GM12865 (cell line): ENCODE results near the gene LDLRAD1.
"Not testable (repeated sequence)": the region's sequence is repeated elsewhere in the genome, so short reads cannot be mapped to it uniquely, and the experiment has no call there.

Source experiments
- DNase-seq: peaks from one replicate; pipeline ENCODE4 v3.0.0; 2010; ENCODE audit warnings: low read depth
- H3K4me3 ChIP-seq: 2 replicates; pipeline ENCODE4 v1.5.1; 2011; ENCODE audit warnings: mild to moderate bottlenecking, low read depth, low read length, control low read depth
- TF ChIP-seq, protein P1 (sequence below): IDR thresholded peaks from 2 replicates; pipeline ENCODE4 v1.5.1; 2011; ENCODE audit warnings: low read length, control low read depth, low read depth, inconsistent platforms; ENCODE audit not compliant: insufficient read depth; ENCODE audit errors: missing control alignments

LDLRAD1 gene

DNA sequence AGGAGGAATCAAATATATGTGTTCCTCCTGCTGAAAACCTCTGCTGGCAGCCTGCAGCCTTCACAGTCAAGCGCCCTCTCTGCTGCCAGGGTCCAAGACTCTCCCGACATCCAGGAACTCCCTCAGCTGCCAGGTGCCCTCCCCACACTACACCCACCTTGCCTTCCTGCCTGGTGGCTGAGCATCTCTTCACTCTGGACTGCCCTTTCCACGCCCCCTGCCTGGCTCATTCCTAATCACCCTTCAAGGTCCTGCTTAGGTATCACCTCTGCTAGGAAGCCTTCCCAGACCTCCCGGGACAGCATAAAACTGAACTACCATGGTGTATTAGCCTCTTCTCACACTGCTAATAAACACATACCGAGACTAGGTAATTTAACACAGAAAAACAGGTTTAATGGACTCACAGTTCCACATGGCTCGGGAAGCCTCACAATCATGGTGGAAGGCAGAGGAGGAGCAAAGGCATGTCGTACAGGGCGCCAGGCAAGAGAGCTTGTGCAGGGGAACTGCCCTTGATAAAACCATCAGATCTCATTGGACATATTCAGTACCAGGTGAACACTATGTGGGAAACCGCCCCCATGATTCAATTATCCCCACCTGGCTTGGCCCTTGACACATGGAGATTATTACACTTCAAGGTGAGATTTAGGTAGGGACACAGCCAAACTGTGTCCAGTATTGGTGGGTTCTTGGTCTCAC, 15.3 kb downstream of the LDLRAD1 start:
- DNase-seq = no peak
- TF ChIP-seq, protein P1, sequence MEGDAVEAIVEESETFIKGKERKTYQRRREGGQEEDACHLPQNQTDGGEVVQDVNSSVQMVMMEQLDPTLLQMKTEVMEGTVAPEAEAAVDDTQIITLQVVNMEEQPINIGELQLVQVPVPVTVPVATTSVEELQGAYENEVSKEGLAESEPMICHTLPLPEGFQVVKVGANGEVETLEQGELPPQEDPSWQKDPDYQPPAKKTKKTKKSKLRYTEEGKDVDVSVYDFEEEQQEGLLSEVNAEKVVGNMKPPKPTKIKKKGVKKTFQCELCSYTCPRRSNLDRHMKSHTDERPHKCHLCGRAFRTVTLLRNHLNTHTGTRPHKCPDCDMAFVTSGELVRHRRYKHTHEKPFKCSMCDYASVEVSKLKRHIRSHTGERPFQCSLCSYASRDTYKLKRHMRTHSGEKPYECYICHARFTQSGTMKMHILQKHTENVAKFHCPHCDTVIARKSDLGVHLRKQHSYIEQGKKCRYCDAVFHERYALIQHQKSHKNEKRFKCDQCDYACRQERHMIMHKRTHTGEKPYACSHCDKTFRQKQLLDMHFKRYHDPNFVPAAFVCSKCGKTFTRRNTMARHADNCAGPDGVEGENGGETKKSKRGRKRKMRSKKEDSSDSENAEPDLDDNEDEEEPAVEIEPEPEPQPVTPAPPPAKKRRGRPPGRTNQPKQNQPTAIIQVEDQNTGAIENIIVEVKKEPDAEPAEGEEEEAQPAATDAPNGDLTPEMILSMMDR = no peak
- H3K4me3 ChIP-seq = no peak overlapping the region

DNA sequence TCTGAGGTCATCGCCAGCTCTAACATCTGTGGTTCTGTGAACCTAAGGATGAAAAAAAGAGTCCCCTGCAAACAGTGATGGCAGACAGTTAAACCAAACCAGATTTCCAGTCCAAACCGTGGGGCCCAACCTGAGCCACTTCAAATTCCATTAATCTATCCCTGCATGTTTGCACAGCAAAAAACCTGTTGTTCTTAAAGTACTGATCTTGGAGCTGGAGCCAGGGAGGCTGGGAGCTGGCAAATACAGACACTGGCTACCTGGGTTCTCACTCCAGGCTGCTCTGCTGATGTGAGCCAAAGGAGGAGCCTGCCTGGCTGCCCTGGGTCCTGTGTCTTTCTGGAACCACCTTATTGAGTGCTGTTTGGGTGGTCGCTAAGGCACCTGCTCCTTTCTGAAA, 16.4 kb downstream of the LDLRAD1 start:
- H3K4me3 ChIP-seq = no peak overlapping the region
- DNase-seq = no peak
- TF ChIP-seq, protein P1 = no peak

DNA sequence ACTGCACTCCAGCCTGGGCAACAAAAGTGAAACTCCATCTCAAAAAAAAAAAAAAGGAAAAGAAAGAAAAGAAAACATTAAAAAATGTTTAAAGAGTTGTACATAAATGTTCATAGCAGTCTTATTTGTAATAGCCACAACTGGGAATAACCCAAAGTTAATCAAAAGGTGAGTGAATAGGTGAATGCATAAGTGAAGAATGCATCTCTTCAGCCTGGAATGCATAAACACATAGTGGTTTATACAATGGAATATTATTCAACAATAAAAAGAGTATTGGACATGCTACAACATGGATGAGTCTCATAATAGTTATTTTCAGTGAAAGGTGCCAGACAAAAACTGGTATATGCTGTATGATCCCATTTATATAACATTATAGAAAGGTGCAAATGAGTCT, 18.1 kb downstream of the LDLRAD1 start:
- DNase-seq = no peak
- H3K4me3 ChIP-seq = no peak overlapping the region
- TF ChIP-seq, protein P1 = no peak

DNA sequence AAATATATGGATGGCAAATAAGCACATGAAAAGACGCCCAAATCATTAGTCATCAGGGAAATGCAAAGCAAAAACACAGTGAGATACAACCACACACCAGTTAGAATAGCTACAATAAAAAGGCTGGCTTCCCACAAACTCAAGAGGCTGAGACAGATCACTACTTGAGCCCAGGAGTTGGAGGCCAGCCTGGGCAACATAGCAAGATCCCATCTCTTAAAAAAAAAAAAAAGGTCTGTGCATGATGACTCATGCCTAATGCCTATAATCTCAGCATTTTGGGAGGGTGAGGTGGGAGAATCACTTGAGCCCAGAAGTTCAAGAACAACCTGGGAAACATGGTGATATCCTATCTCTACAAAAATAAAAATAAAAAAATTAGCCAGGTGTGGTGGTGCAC, 19.8 kb downstream of the LDLRAD1 start:
- DNase-seq = no peak
- TF ChIP-seq, protein P1 = no peak

DNA sequence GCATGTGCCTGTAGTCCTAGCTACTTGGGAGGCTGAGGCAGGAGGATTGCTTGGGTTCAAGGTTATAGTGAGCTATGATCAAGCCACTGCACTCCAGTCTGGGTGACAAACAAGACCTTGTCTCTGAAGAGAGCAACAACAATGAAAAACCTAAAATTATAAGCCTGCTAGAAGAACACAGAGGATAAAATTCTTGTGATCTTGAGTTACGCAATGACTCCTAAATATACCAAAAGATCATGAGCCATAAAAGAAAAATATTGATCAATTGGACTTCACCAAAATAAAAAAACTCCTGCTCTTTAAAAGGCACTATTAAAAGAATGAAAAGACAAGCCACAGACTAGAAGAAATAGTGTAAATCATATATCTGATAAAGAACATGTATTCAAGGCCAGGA, 22.3 kb downstream of the LDLRAD1 start:
- H3K4me3 ChIP-seq = no peak overlapping the region
- DNase-seq = no peak
- TF ChIP-seq, protein P1 = no peak

More for the DNA sequence above, 19.8 kb downstream of the LDLRAD1 start:
- no peak overlapping the region for H3K4me3 ChIP-seq

DNA sequence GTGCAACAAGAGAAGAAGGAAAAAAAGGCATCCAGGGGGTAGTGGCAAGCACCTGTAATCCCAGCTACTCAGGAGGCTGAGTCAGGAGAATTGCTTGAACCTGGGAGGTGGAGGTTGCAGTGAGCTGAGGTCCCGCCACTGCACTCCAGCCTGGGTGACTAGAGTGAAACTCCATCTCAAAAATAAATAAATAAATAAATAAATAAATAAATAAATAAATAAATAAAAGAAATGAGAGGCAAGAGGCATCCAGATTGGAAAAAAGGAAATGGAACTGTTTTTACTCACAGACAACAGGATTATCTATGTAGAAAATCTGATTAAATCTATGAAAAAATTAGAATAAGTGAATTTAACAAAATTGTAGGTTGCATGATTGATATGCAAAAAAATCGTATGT, 23.5 kb downstream of the LDLRAD1 start:
- not testable (repeated sequence) for H3K4me3 ChIP-seq, DNase-seq

DNA sequence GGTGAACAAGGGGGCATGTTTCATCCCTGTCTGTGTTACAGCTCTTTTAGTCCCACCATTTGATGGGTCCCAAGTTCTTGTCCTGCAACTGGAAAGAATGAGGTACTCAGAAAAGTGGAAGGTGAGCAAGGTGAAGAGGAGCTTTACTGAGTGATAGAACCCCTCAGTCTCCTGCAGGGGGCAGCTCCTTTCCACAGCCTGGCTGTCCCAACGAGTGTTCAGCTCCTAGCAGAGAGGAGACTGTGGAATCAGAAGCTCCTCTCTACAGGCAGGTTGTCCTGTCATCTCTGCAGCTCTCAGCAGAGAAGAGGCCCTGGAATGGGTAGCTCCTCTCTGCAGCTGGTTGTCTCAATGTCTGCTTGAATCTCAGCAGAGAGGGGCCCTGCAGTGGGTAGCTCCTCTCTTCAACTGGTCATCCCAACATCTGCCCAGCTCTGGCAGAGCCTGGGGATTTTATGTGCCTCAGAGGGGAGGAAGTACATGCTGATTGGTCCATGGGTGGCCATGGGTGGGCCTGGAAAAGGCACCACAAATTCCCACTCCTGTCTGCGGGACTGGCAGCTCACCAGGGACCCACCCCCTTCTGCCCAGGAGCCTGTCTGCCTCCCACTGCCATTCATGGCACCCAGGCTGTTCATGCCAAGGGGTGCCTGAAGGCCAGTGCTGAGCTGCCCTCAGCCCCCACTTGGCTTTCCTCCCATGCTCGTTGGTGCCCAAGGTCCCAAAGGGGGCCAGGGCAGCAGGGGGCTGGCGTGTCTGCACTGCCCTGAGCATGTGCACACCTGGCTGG, 25.7 kb downstream of the LDLRAD1 start:
- TF ChIP-seq, protein P1 = peak; percentile 41
- peak; percentile 24 for DNase-seq

More for the DNA sequence above, 25.7 kb downstream of the LDLRAD1 start:
- H3K4me3 ChIP-seq = no peak overlapping the region
